ENCODE measurements around the gene OR4K13.

GRCh38 chr14:20044243-20044642 lies 8.4 kb upstream of the OR4K13 start:
- TF ChIP-seq POLR2A (IDR thresholded peaks at IDR 0.05) = no peak
- TF ChIP-seq CTCF (IDR thresholded peaks at IDR 0.05) = no peak
- no peak for TF ChIP-seq POLR2AphosphoS5 (IDR thresholded peaks at IDR 0.05)
